ENCODE results near the gene APOO.
"Not testable (repeated sequence)": the region's sequence is repeated elsewhere in the genome, so short reads cannot be mapped to it uniquely, and the experiment has no call there.

APOO gene

GRCh38 chrX:23861215-23861896, 46.4 kb downstream of the APOO start:
- no peak for DNase-seq (ENCODE audit: low read depth)
- no peak for TF ChIP-seq CTCF (IDR thresholded peaks at IDR 0.05; ENCODE audit: insufficient read depth, low read depth, low read length, missing control alignments)
- no peak overlapping the region for H3K4me3 ChIP-seq (ENCODE audit: low read length)

GRCh38 chrX:23859238-23859637, 48.5 kb downstream of the APOO start:
- H3K4me3 ChIP-seq (ENCODE audit: low read length); DNase-seq (ENCODE audit: low read depth): not testable (repeated sequence)

- no peak for TF ChIP-seq CTCF (IDR thresholded peaks at IDR 0.05; ENCODE audit: insufficient read depth, low read depth, low read length, missing control alignments)
- H3K4me3 ChIP-seq (ENCODE audit: low read length) = no peak overlapping the region
- DNase-seq (ENCODE audit: low read depth) = no peak
Measured at GRCh38 chrX:23857935-23858334, 49.8 kb downstream of the APOO start.

GRCh38 chrX:23857363-23857762, 50.4 kb downstream of the APOO start:
- no peak for TF ChIP-seq CTCF (IDR thresholded peaks at IDR 0.05; ENCODE audit: insufficient read depth, low read depth, low read length, missing control alignments)
- no peak for DNase-seq (ENCODE audit: low read depth)
- H3K4me3 ChIP-seq (ENCODE audit: low read length) = no peak overlapping the region

GRCh38 chrX:23855569-23855968, 52.2 kb downstream of the APOO start:
- no peak for TF ChIP-seq CTCF (IDR thresholded peaks at IDR 0.05; ENCODE audit: insufficient read depth, low read depth, low read length, missing control alignments)
- no peak overlapping the region for H3K4me3 ChIP-seq (ENCODE audit: low read length)
- DNase-seq (ENCODE audit: low read depth) = no peak

- no peak for TF ChIP-seq CTCF (IDR thresholded peaks at IDR 0.05; ENCODE audit: insufficient read depth, low read depth, low read length, missing control alignments)
- DNase-seq (ENCODE audit: low read depth) = peak; percentile 16
- no peak overlapping the region for H3K4me3 ChIP-seq (ENCODE audit: low read length)
Measured at GRCh38 chrX:23854945-23855344, 52.8 kb downstream of the APOO start.

- no peak for DNase-seq (ENCODE audit: low read depth)
- no peak for TF ChIP-seq CTCF (IDR thresholded peaks at IDR 0.05; ENCODE audit: insufficient read depth, low read depth, low read length, missing control alignments)
- no peak overlapping the region for H3K4me3 ChIP-seq (ENCODE audit: low read length)
Measured at GRCh38 chrX:23854122-23854521, 53.6 kb downstream of the APOO start.
